ENCODE results near the gene FOXP1. TPM values are rescaled to one million over a fixed set of nuclear protein-coding genes. Genes with fewer than 3 reads are reported as not detected.

FOXP1 gene
- total and polyA plus RNA-seq, 3 donors from 2014 or later, result 37.8 to 105 (median 75.9) TPM

- Histone ChIP-seq H3K27ac (no peak overlapping the region), H3K4me3 (no peak overlapping the region), H3K4me1 (no peaks in the 10 kb centered on the region), H3K36me3 (ENCODE audit: low read depth, missing control alignments) (no peaks in the 10 kb centered on the region), H3K27me3 (no peaks in the 10 kb centered on the region), H3K9me3 (no peaks in the 10 kb centered on the region)
- 96 to 97% methylated on average over 4 of the region's 4 CpGs for WGBS, 2 donors
- intact Hi-C loops (cut with DNase I; ENCODE audit: low total_unique reads), result no loop called here
- TF ChIP-seq CTCF (IDR thresholded peaks at IDR 0.05), result no peak
- TF ChIP-seq POLR2A (IDR thresholded peaks at IDR 0.05), result no peak
- DNase-seq, result no peak
These were observed 595.4 kb downstream of the FOXP1 start for GRCh38 chr3:70988111-70988510.

- TF ChIP-seq CTCF (IDR thresholded peaks at IDR 0.05), result no peak
- TF ChIP-seq POLR2A (IDR thresholded peaks at IDR 0.05), result no peak
- H3K9me3 ChIP-seq, result no peaks in the 10 kb centered on the region
- no peaks in the 10 kb centered on the region for H3K27me3 ChIP-seq
- no peak overlapping the region for H3K4me3 ChIP-seq
- no peak for DNase-seq
- no peaks in the 10 kb centered on the region for H3K36me3 ChIP-seq (ENCODE audit: low read depth, missing control alignments)
- H3K27ac ChIP-seq, result no peak overlapping the region
- intact Hi-C loops (cut with DNase I; ENCODE audit: low total_unique reads), result no loop called here
- whole genome bisulfite sequencing, 2 donors, result 92 to 97% methylated on average over 4 of the region's 4 CpGs
- peaks cover 2% of the 10 kb centered on the region for H3K4me1 ChIP-seq
These were observed 598.0 kb downstream of the FOXP1 start for GRCh38 chr3:70985572-70985971.

- TF ChIP-seq POLR2A (IDR thresholded peaks at IDR 0.05), result no peak
- H3K4me3 ChIP-seq, result no peak overlapping the region
- H3K27ac ChIP-seq, result no peak overlapping the region
- peaks cover 2% of the 10 kb centered on the region for H3K4me1 ChIP-seq
- intact Hi-C loops (cut with DNase I; ENCODE audit: low total_unique reads), result no loop called here
- no peaks in the 10 kb centered on the region for H3K36me3 ChIP-seq (ENCODE audit: low read depth, missing control alignments)
- no peaks in the 10 kb centered on the region for H3K9me3 ChIP-seq
- DNase-seq, result no peak
- no peaks in the 10 kb centered on the region for H3K27me3 ChIP-seq
- WGBS, 2 donors, result 93 to 94% methylated on average over 8 of the region's 8 CpGs
These were observed 598.6 kb downstream of the FOXP1 start for GRCh38 chr3:70984776-70985482.

- H3K9me3 ChIP-seq, result no peaks in the 10 kb centered on the region
- no peak for DNase-seq
- no peaks in the 10 kb centered on the region for H3K27me3 ChIP-seq
- WGBS, 2 donors, result 70 to 72% methylated on average over 6 of the region's 6 CpGs
- no peak for TF ChIP-seq POLR2A (IDR thresholded peaks at IDR 0.05)
- no peak for TF ChIP-seq CTCF (IDR thresholded peaks at IDR 0.05)
- H3K4me3 ChIP-seq, result no peak overlapping the region
- H3K4me1 ChIP-seq, result peaks cover 2% of the 10 kb centered on the region
- intact Hi-C loops (cut with DNase I; ENCODE audit: low total_unique reads), result no loop called here
- no peaks in the 10 kb centered on the region for H3K36me3 ChIP-seq (ENCODE audit: low read depth, missing control alignments)
- H3K27ac ChIP-seq, result peak overlapping the region in 1 of 2 donors; percentile 66
These were observed 600.8 kb downstream of the FOXP1 start for GRCh38 chr3:70982700-70983140.

GRCh38 chr3:70982284-70982683, 601.2 kb downstream of the FOXP1 start:
- DNase-seq, result no peak
- 74 to 75% methylated on average over 1 of the region's 1 CpG for WGBS, 2 donors
- no peak overlapping the region for H3K4me3 ChIP-seq
- peaks cover 2% of the 10 kb centered on the region for H3K4me1 ChIP-seq
- H3K9me3 ChIP-seq, result no peaks in the 10 kb centered on the region
- H3K36me3 ChIP-seq (ENCODE audit: low read depth, missing control alignments), result no peaks in the 10 kb centered on the region
- intact Hi-C loops (cut with DNase I; ENCODE audit: low total_unique reads), result no loop called here
- TF ChIP-seq POLR2A (IDR thresholded peaks at IDR 0.05) (no peak), CTCF (IDR thresholded peaks at IDR 0.05) (no peak)
- H3K27ac ChIP-seq, result peak overlapping the region in 1 of 2 donors; percentile 66
- no peaks in the 10 kb centered on the region for H3K27me3 ChIP-seq
